ENCODE measurements around the gene ARMC7. TPM values are rescaled to one million over a fixed set of nuclear protein-coding genes. Genes with fewer than 3 reads are reported as not detected.

Gene ARMC7
- polyA plus RNA-seq, 1 donor (not counting 4 experiments of a cell fraction or from before 2014, with no cell fraction given): 4.2 TPM

- no peaks in the 10 kb centered on the region for H3K9me3 ChIP-seq (ENCODE audit: control insufficient read depth, low read depth, low read length)
- H3K27me3 ChIP-seq (ENCODE audit: control insufficient read depth, extremely low read depth, insufficient read depth, low read length): no peaks in the 10 kb centered on the region
- FAIRE-seq (no peak), DNase-seq (ENCODE audit: low read depth, low spot score) (no peak)
- no peak overlapping the region for H3K4me3 ChIP-seq (ENCODE audit: control insufficient read depth in 2 of 3, extremely low read depth in 1 of 3, insufficient read depth in 2 of 3, low read depth in 1 of 3, low read length in 3 of 3)
- no peak overlapping the region for H3K4me2 ChIP-seq (ENCODE audit: control insufficient read depth, extremely low read depth, insufficient read depth, low read depth, low read length)
- H3K9ac ChIP-seq (ENCODE audit: control insufficient read depth, extremely low read depth, insufficient read depth, low read length): no peak overlapping the region
- H3K79me2 ChIP-seq (ENCODE audit: control insufficient read depth, insufficient read depth, low read length): no peaks in the 10 kb centered on the region
- H2AFZ ChIP-seq (ENCODE audit: control insufficient read depth, low read length): no peak overlapping the region
- peaks cover 17% of the 10 kb centered on the region for H3K4me1 ChIP-seq (ENCODE audit: control insufficient read depth, extremely low read depth, insufficient read depth, low read length)
- H3K27ac ChIP-seq (ENCODE audit: control insufficient read depth, insufficient read depth, low read length): no peak overlapping the region
- H3K36me3 ChIP-seq (ENCODE audit: control insufficient read depth in 2 of 2, extremely low read depth in 1 of 2, insufficient read depth in 2 of 2, low read length in 2 of 2): peaks cover 0 to 10% of the 10 kb centered on the region in 2 experiments
- H4K20me1 ChIP-seq (ENCODE audit: control insufficient read depth, extremely low read depth, insufficient read depth, low read length): no peaks in the 10 kb centered on the region
- dilution Hi-C loops (cut with MboI; ENCODE audit: extremely low pct_ligation_motif_present, low sequenced_read_pairs): no loop called here
- H3K9me1 ChIP-seq (ENCODE audit: control insufficient read depth, extremely low read depth, insufficient read depth, low read length): no peaks in the 10 kb centered on the region
- TF ChIP-seq EZH2 (IDR thresholded peaks at IDR 0.05; ENCODE audit: low read length) (no peak), CTCF (optimal IDR thresholded peaks at IDR 0.05 in 1 of 3, IDR thresholded peaks at IDR 0.05 in 1 of 3, conservative IDR thresholded peaks at IDR 0.05 in 1 of 3; ENCODE audit: extremely low read depth in 1 of 3, insufficient read depth in 2 of 3, low read length in 3 of 3) (no peak)
These were observed 7.0 kb downstream of the ARMC7 start for GRCh38 chr17:75116737-75117136.

- Histone ChIP-seq H3K79me2 (ENCODE audit: control insufficient read depth, insufficient read depth, low read length) (no peaks in the 10 kb centered on the region), H3K9me3 (ENCODE audit: control insufficient read depth, low read depth, low read length) (no peaks in the 10 kb centered on the region), H4K20me1 (ENCODE audit: control insufficient read depth, extremely low read depth, insufficient read depth, low read length) (no peaks in the 10 kb centered on the region), H3K9me1 (ENCODE audit: control insufficient read depth, extremely low read depth, insufficient read depth, low read length) (no peaks in the 10 kb centered on the region), H3K9ac (ENCODE audit: control insufficient read depth, extremely low read depth, insufficient read depth, low read length) (no peak overlapping the region), H3K4me1 (ENCODE audit: control insufficient read depth, extremely low read depth, insufficient read depth, low read length) (peaks cover 17% of the 10 kb centered on the region), H2AFZ (ENCODE audit: control insufficient read depth, low read length) (no peak overlapping the region), H3K36me3 (ENCODE audit: control insufficient read depth in 2 of 2, extremely low read depth in 1 of 2, insufficient read depth in 2 of 2, low read length in 2 of 2) (peaks cover 0 to 10% of the 10 kb centered on the region in 2 experiments), H3K4me2 (ENCODE audit: control insufficient read depth, extremely low read depth, insufficient read depth, low read depth, low read length) (no peak overlapping the region), H3K4me3 (ENCODE audit: control insufficient read depth in 2 of 3, extremely low read depth in 1 of 3, insufficient read depth in 2 of 3, low read depth in 1 of 3, low read length in 3 of 3) (no peak overlapping the region), H3K27me3 (ENCODE audit: control insufficient read depth, extremely low read depth, insufficient read depth, low read length) (no peaks in the 10 kb centered on the region), H3K27ac (ENCODE audit: control insufficient read depth, insufficient read depth, low read length) (no peak overlapping the region)
- no peak for TF ChIP-seq EZH2 (IDR thresholded peaks at IDR 0.05; ENCODE audit: low read length)
- no peak for TF ChIP-seq CTCF (optimal IDR thresholded peaks at IDR 0.05 in 1 of 3, IDR thresholded peaks at IDR 0.05 in 1 of 3, conservative IDR thresholded peaks at IDR 0.05 in 1 of 3; ENCODE audit: extremely low read depth in 1 of 3, insufficient read depth in 2 of 3, low read length in 3 of 3)
- no peak for DNase-seq (ENCODE audit: low read depth, low spot score)
- FAIRE-seq: no peak
- dilution Hi-C loops (cut with MboI; ENCODE audit: extremely low pct_ligation_motif_present, low sequenced_read_pairs): no loop called here
These were observed 8.5 kb downstream of the ARMC7 start for GRCh38 chr17:75118307-75118706.
